Mononuclear cell (primary cell): ENCODE results near the gene PLAAT4. TPM values are rescaled to one million over a fixed set of nuclear protein-coding genes. Genes with fewer than 3 reads are reported as not detected.
"Not testable (repeated sequence)": the region's sequence is repeated elsewhere in the genome, so short reads cannot be mapped to it uniquely, and the experiment has no call there.

Source experiments
- H3K27me3 ChIP-seq: 2 replicates; pipeline ENCODE4 v1.6.0; 2011; ENCODE audit warnings: low read length, control low read depth; ENCODE audit not compliant: insufficient read depth
- H3K4me1 ChIP-seq: 2 replicates; pipeline ENCODE4 v1.5.1; 2011; ENCODE audit warnings: mild to moderate bottlenecking, low read length, control low read depth; ENCODE audit not compliant: insufficient read depth
- H3K4me3 ChIP-seq: 2 replicates; pipeline ENCODE4 v1.5.1; 2011; ENCODE audit warnings: mild to moderate bottlenecking, low read length, moderate library complexity
- H3K9me3 ChIP-seq: 2 replicates; pipeline ENCODE4 v1.5.1; 2011; ENCODE audit warnings: low read depth, mild to moderate bottlenecking, control low read depth, low read length
- total RNA-seq: library from RNA; depleted of rRNA; stranded (reverse); fragments of >200 nt; gene quantifications from one replicate; pipeline ENCODE4 v1.2.3, GENCODE V29; 2012

The PLAAT4 gene
- total RNA-seq, 1 donor: 51.4 TPM

- no peak overlapping the region for H3K4me3 ChIP-seq
- peaks cover 16% of the 10 kb centered on the region for H3K4me1 ChIP-seq
- H3K9me3 ChIP-seq: no peaks in the 10 kb centered on the region
- no peaks in the 10 kb centered on the region for H3K27me3 ChIP-seq
Measured at GRCh38 chr11:63548178-63548577, 11.6 kb downstream of the PLAAT4 start.

DNA sequence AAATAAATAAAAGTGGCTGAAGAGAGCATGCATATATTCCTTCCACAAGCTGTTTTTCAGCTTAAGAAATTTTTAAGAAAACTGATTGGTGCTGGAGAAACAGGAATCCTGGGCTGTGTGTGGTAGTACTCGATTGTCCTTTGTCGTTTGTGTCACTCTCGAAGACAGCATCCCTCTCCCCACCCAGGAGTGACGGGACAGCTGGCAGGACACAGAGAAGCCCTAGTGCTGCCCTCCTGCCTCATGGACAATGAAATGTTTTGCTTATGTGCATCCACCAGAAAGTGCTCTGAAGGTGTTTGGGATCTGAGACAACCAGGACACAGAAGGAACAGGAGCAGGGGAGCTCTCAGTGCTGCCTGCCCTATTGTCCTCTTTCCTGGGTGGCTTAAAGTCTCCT, 12.8 kb downstream of the PLAAT4 start:
- H3K4me3 ChIP-seq: no peak overlapping the region
- H3K4me1 ChIP-seq: peaks cover 28% of the 10 kb centered on the region
- no peaks in the 10 kb centered on the region for H3K27me3 ChIP-seq
- H3K9me3 ChIP-seq: no peaks in the 10 kb centered on the region

DNA sequence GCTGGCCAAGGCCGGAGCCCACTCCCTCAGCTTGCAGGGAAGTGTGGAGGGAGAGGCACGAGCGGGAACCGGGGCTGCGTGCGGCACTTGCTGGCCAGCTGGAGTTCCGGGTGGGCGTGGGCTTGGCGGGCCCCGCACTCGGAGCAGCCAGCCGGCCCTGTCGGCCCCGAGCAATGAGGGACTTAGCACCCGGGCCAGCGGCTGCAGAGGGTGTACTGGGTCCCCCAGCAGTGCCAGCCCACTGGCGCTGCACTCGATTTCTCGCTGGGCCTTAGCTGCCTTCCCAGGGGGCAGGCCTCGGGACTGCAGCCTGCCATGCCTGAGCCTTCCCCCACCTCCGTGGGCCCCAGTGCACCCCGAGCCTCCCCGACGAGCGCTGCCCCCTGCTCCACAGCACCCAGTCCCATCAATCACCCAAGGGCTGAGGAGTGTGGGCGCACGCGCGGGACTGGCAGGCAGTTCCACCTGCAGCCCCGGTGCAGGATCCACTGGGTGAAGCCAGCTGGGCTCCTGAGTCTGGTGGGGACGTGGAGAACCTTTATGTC, 13.6 kb downstream of the PLAAT4 start:
- not testable (repeated sequence) for H3K4me3 ChIP-seq
- H3K4me1 ChIP-seq: peaks cover 36% of the 10 kb centered on the region

DNA sequence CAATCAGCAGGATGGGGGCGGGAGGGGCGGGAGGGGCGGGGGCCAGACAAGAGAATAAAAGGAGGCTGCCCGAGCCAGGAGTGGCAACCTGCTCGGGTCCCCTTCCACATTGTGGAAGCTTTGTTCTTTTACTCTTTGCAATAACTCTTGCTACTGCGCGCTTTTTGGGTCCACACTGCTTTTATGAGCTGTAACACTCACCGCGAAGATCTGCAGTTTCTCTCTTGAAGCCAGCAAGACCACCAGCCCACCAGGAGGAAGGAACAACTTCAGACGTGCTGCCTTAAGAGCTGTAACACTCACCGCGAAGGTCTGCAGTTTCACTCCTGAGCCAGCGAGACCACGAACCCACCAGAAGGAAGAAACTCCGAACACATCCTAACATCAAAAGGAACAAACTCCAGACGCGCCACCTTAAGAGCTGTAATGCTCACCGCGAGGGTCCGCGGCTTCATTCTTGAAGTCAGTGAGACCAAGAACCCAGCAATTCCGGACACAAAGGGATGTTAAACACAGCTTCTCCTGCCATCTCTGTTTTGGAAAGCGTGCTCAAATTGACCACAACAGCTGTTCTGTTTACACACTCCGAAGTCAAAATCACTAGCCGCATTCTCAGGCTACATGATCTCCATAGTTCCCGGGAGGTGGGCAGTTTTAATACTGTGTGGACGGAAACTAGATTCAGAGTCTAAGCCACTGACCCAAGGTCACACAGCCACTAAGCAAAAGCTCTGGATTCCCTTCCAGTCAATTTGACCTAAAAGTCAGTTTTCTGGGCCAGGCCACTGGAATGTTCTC, 14.7 kb downstream of the PLAAT4 start:
- peak overlapping the region; percentile 0 for H3K4me3 ChIP-seq
- H3K27me3 ChIP-seq: no peaks in the 10 kb centered on the region
- no peaks in the 10 kb centered on the region for H3K9me3 ChIP-seq
- H3K4me1 ChIP-seq: peaks cover 38% of the 10 kb centered on the region

More for the DNA sequence above, 13.6 kb downstream of the PLAAT4 start:
- H3K27me3 ChIP-seq, H3K9me3 ChIP-seq: not testable (repeated sequence)

DNA sequence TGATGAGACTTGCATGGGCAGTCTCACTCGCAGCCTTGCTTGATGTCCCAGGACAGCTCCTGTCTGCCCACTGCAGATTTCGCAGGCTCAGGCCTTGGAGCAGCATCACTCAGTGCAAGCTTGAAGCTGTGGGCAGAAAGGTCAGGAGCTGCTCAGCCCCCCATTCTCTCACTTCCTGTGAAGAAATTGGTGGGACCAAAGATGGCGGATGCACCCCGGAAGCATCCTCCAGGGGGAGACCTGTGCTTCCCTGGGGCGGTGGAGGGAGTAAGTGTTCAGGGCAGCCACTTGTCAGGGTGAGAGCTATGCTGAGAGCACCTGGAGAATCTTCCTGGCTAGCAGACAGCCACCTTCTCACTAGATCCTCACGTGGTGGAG, 15.3 kb downstream of the PLAAT4 start:
- peaks cover 38% of the 10 kb centered on the region for H3K4me1 ChIP-seq
- no peaks in the 10 kb centered on the region for H3K9me3 ChIP-seq
- no peak overlapping the region for H3K4me3 ChIP-seq
- no peaks in the 10 kb centered on the region for H3K27me3 ChIP-seq

- H3K4me1 ChIP-seq: peaks cover 38% of the 10 kb centered on the region
- H3K9me3 ChIP-seq: no peaks in the 10 kb centered on the region
- H3K27me3 ChIP-seq: no peaks in the 10 kb centered on the region
- no peak overlapping the region for H3K4me3 ChIP-seq
Measured at GRCh38 chr11:63552921-63553320, 16.3 kb downstream of the PLAAT4 start.

DNA sequence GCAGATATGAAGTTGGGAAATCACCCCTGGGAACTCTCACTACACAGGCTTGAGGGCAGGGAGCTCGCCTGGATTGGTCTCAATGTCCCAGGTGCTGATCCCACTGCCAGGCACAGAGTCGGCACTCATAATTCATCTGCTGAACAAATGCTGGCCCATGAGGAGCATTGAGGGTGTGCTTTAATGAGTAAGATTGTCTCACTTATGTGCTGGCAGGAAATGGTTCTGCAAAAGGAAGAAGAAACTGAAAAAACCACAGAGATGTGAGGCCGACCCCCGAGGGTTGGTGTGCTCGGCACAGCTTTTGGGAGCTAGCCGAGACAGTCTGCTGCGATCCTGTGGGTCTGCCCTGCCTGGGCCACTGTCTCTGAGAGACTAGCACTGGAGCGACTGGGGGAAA, 17.2 kb downstream of the PLAAT4 start:
- H3K4me3 ChIP-seq: no peak overlapping the region
- peaks cover 38% of the 10 kb centered on the region for H3K4me1 ChIP-seq
- no peaks in the 10 kb centered on the region for H3K9me3 ChIP-seq

GRCh38 chr11:63554877-63555223, 18.2 kb downstream of the PLAAT4 start:
- no peaks in the 10 kb centered on the region for H3K9me3 ChIP-seq
- H3K4me1 ChIP-seq: peaks cover 38% of the 10 kb centered on the region
- no peaks in the 10 kb centered on the region for H3K27me3 ChIP-seq
- no peak overlapping the region for H3K4me3 ChIP-seq

More for the DNA sequence above, 17.2 kb downstream of the PLAAT4 start:
- no peaks in the 10 kb centered on the region for H3K27me3 ChIP-seq

DNA sequence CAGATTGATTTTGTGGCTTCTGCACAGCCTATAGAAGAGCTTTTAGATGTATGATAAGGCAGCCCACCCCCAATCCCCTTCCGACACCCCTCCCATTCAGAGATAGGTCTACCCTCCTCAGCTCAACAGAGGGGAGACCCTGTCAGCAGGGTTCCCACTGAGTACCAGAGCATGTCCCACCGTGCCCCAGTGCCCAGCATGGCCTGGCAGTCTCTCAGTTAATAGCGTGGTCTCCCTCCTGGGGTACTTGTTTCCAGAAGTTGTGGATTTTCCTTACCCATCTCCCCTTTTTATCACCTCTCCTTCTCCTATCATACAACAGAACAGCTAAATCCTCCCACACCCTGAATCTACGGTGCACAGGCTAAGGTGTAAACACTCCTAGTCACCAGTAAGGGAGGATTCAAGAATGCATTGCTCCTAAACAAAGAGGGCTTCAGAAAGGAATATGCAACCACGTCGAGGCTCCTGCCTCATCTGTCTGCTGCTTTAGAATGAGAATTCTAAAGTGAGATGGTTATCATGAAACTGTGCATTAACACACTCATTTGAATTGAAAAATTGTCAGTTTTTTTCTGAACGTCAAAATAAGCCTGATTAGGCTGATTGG, 19.9 kb downstream of the PLAAT4 start:
- no peaks in the 10 kb centered on the region for H3K9me3 ChIP-seq
- no peak overlapping the region for H3K4me3 ChIP-seq
- peaks cover 49% of the 10 kb centered on the region for H3K4me1 ChIP-seq
- H3K27me3 ChIP-seq: no peaks in the 10 kb centered on the region

DNA sequence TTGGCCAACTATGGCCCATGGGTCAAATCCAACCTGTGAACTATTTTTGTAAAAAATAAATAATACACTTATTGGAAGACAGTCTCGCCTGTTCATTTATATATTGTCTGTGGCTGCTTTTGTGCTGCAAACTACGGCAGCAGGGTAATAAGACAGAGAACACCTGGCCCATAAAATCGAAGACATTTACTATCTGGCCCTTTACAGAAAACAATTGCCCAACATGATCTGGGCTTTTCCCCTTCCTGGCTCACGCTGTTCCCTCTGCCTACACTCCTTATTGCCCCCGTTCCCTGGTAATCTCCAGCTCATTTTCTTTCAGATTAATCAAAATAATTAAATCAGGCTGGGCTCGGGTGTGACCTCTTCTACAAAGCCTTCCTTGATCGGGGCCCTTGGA, 21.0 kb downstream of the PLAAT4 start:
- H3K4me1 ChIP-seq: peaks cover 39% of the 10 kb centered on the region
- no peak overlapping the region for H3K4me3 ChIP-seq
- no peaks in the 10 kb centered on the region for H3K9me3 ChIP-seq
- H3K27me3 ChIP-seq: no peaks in the 10 kb centered on the region

DNA sequence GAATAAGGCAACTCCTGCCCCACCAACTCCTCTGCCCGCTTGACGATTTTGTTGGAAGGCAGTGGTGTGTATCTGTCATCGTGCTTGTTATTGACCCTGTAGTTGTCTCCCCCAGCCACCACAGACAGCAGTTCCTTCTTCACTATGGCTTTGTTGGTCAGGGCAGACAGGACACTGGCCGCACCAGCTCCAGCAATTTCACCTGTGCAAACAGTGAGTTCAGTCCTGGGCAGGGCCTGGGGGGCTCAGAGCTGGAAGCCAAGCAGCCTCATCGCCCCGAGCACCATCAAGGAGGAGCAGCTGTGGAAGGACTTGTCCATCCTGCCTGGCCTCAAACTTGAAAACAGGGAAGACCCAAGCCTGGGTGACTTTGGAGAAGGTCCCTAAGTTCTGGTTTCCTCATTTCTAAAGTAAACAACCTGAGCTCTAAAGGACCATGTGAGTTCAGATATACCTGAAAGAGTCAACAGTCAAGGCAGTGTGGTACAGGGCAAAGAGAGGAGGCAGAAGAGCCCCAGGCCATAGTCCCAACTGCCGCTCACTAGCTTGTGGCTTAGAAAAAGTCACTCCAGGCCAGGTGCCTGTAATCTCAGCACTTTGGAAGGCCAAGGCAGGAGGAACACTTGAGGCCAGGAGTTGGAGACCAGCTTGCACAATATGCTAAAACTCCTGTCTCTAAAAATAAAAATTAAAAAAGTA, 22.0 kb downstream of the PLAAT4 start:
- Histone ChIP-seq H3K9me3 (no peaks in the 10 kb centered on the region), H3K27me3 (no peaks in the 10 kb centered on the region), H3K4me3 (no peak overlapping the region), H3K4me1 (peaks cover 29% of the 10 kb centered on the region)

DNA sequence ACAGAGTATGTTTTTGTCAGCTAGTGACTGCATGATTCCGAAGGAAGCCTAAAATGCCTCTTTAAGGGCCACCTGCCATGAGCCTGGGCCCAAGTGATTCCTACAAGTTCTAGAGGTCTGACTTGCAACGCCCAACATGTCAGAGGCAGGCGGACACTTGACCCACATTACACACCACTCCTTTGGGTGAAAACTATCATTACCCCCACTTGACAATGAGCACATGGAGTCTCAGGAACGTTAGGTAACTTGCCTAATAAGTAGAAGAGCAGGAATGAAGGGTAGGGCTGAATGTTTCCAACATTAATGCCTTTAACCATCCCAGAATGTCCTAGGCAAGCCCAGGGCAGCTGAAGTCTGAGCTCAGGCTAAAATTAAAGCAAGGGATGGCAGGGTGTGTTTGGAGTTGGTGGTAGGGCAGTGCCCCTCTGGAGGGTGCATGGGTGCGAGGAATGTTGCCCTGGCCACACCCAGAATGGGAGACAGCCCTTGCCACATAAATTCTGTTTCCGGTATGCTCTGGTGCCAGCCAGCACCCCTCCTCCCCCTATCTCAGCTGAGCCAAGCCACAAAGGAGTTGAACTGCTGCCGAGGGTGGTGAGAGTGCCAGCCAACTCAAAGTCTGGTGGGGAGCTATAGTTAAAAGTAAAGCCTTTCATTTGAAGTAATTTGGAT, 24.0 kb downstream of the PLAAT4 start:
- no peaks in the 10 kb centered on the region for H3K9me3 ChIP-seq
- no peak overlapping the region for H3K4me3 ChIP-seq
- no peaks in the 10 kb centered on the region for H3K27me3 ChIP-seq
- peaks cover 26% of the 10 kb centered on the region for H3K4me1 ChIP-seq

GRCh38 chr11:63563201-63564055, 26.8 kb downstream of the PLAAT4 start, which contains the start of gene PLAAT2:
Gene PLAAT2, minus strand, starts transcription at chr11:63563379. Its CDS starts 55 bp downstream, at chr11:63563324.
- Histone ChIP-seq H3K27me3 (no peaks in the 10 kb centered on the region), H3K4me3 (no peak within 1 kb of the TSS), H3K4me1 (peaks cover 49% of the 10 kb centered on the region), H3K9me3 (no peaks in the 10 kb centered on the region)
